Liver (tissue), 9 donors: ENCODE measurements around the gene ZNF816. TPM values are rescaled to one million over a fixed set of nuclear protein-coding genes. Genes with fewer than 3 reads are reported as not detected.

Experiments used
- DNase-seq: peaks from one replicate; pipeline ENCODE4 v3.0.0-alpha.2; 2017; ENCODE audit warnings: low spot score
- H3K27ac ChIP-seq, 2 donors: one replicate each; pipeline ENCODE4 v1.7.0; 2013; ENCODE audit warnings: inconsistent platforms in 2 of 2, low read length in 2 of 2, control low read depth in 1 of 2, low read depth in 1 of 2, mild to moderate bottlenecking in 1 of 2
- H3K27me3 ChIP-seq, 4 donors: one replicate each; pipeline versions ENCODE4 v1.6.1 to v1.7.0; 2013; ENCODE audit warnings: low read length in 3 of 4, inconsistent platforms in 1 of 4, mild to moderate bottlenecking in 1 of 4, moderate library complexity in 1 of 4; ENCODE audit not compliant: control insufficient read depth in 4 of 4, insufficient read depth in 4 of 4
- H3K36me3 ChIP-seq, 4 donors: one replicate each; pipeline versions ENCODE4 v1.6.1 to v1.7.0; 2013; ENCODE audit warnings: low read length in 3 of 4, mild to moderate bottlenecking in 3 of 4, low read depth in 1 of 4, moderate library complexity in 1 of 4; ENCODE audit not compliant: control insufficient read depth in 4 of 4, insufficient read depth in 3 of 4
- H3K4me1 ChIP-seq, 4 donors: one replicate each; pipeline versions ENCODE4 v1.6.1 to v1.7.0; 2013; ENCODE audit warnings: low read length in 3 of 4, mild to moderate bottlenecking in 3 of 4, moderate library complexity in 1 of 4; ENCODE audit not compliant: control insufficient read depth in 4 of 4, insufficient read depth in 4 of 4
- H3K4me3 ChIP-seq, 3 donors: one replicate each; pipeline versions ENCODE4 v1.6.1 to v1.7.0; 2013; ENCODE audit warnings: low read length in 3 of 3, control low read depth in 1 of 3, low read depth in 1 of 3, mild to moderate bottlenecking in 1 of 3
- H3K9ac ChIP-seq, 2 donors: one replicate each; pipeline ENCODE4 v1.7.0; 2013; ENCODE audit warnings: low read length in 2 of 2, mild to moderate bottlenecking in 2 of 2, moderate library complexity in 2 of 2, control low read depth in 1 of 2, low read depth in 1 of 2
- H3K9me3 ChIP-seq, 4 donors: one replicate each; pipeline versions ENCODE4 v1.6.1 to v1.7.0; 2013; ENCODE audit warnings: low read length in 3 of 4; ENCODE audit not compliant: control insufficient read depth in 4 of 4
- GABPA ChIP-seq, 2 donors: IDR thresholded peaks in 1 of 2; conservative IDR thresholded peaks in 1 of 2; 2 replicates each; pipeline ENCODE4 v1.6.1; 2016; ENCODE audit warnings: antibody characterized with exemption in 2 of 2, mild to moderate bottlenecking in 1 of 2, moderate library complexity in 1 of 2
- HNF4A ChIP-seq, 2 donors: conservative IDR thresholded peaks; 2 replicates each; pipeline ENCODE4 v1.6.1; 2016; ENCODE audit warnings: antibody characterized with exemption in 2 of 2, mild to moderate bottlenecking in 2 of 2
- JUND ChIP-seq, 2 donors: IDR thresholded peaks; 2 replicates each; pipeline ENCODE4 v1.6.1; 2016; ENCODE audit warnings: antibody characterized with exemption in 2 of 2
- NR2F2 ChIP-seq: IDR thresholded peaks from 2 replicates; pipeline ENCODE4 v1.6.1; 2016; ENCODE audit warnings: antibody characterized with exemption
- RAD21 ChIP-seq, 2 donors: IDR thresholded peaks; 2 replicates each; pipeline ENCODE4 v1.6.1; 2016; ENCODE audit warnings: antibody characterized with exemption in 2 of 2, mild to moderate bottlenecking in 2 of 2
- SP1 ChIP-seq: IDR thresholded peaks from 2 replicates; pipeline ENCODE4 v1.6.1; 2018; ENCODE audit warnings: antibody characterized with exemption, mild to moderate bottlenecking
- YY1 ChIP-seq: IDR thresholded peaks from 2 replicates; pipeline ENCODE4 v1.6.1; 2016; ENCODE audit warnings: antibody characterized with exemption, mild to moderate bottlenecking
- whole genome bisulfite sequencing: extraction: QIAGEN DNeasy Blood & Tissue Kit; methylation state at CpG from one replicate; pipeline ENCODE4 v1.1.7; 2013; 5-methylcytosine and 5-hydroxymethylcytosine counted together
- polyA plus RNA-seq, 2 donors: library from polyadenylated mRNA; stranded (reverse) in 1 of 2; unstranded in 1 of 2; fragments of 200-250 nt in 1 of 2; fragments of >200 nt in 1 of 2; fragmentation: Nextera tagmentation in 1 of 2; extraction: Ambion mirVana in 1 of 2; gene quantifications; one replicate each; pipeline versions ENCODE4 v1.2.1 to v1.2.3, GENCODE V29; 2013 to 2015
- total RNA-seq, 2 donors: library from RNA; depleted of rRNA; stranded (reverse); fragments of >200 nt; gene quantifications; one replicate each; pipeline ENCODE4 v1.2.3, GENCODE V29; 2014
- TF ChIP-seq, protein P1 (sequence below): IDR thresholded peaks from 2 replicates; pipeline ENCODE4 v1.6.1; 2016; ENCODE audit warnings: antibody characterized with exemption
- TF ChIP-seq, protein P2 (sequence below): fragments of 150-350 bp; IDR thresholded peaks from 2 replicates; pipeline ENCODE4 v1.5.1; 2017; ENCODE audit warnings: improper control_type of control experiment, low read depth, low read length; ENCODE audit not compliant: missing input control
- TF ChIP-seq, protein P3 (sequence below): IDR thresholded peaks from 2 replicates; pipeline ENCODE4 v1.6.1; 2016; ENCODE audit warnings: antibody characterized with exemption, mild to moderate bottlenecking
- TF ChIP-seq, protein P4 (sequence below): IDR thresholded peaks from 2 replicates; pipeline ENCODE4 v1.6.1; 2016; ENCODE audit warnings: antibody characterized with exemption
- donor health status: healthy.
- donor health status: healthy.
- donor health status: healthy.
- donor health status: healthy.
- donor health status: healthy.

ZNF816 gene
- total and polyA plus RNA-seq, 4 donors: 0.93 to 6.5 (median 1.7) TPM

DNA sequence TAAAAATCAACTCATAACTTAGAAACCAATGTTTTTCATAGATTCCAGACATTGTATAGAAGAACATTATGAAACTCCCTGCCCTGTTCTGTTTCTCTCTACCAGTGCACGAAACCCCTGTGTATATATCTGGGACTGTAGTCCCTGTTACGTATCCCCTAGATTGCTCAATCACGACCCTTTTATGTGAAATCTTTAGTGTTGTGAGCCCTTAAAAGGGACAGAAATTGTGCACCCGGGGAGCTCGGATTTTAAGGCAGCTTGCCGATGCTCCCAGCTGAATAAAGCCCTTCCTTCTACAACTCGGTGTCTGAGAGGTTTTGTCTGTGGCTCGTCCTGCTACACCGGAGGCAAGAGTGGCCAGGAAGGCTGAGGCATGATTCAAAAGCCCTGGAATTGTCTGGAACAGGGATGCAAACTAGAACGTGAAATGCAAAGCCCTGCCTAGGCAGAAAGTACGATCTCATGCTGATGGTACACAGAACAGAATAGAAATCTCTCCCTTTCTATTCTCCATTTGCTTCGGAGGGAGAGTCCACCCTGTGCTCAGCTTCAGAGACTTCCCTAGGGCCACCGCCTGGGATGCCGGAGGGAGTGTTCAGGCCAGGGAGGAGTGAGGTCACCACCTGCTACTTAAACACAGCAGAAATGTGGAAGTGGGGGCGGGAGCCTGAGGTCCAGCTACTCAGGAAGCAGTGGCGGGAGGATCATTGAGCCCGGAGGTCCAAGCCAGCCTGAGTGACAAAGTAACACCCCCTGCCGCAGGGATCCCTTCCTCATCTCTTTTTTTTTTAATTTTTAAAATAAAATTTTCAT, 38.7 kb downstream of the ZNF816 start:
- peaks cover 0 to 4% (median under 1%) of the 10 kb centered on the region in 4 donors for H3K9me3 ChIP-seq
- no peaks in the 10 kb centered on the region for H3K4me1 ChIP-seq
- no peak overlapping the region for H3K4me3 ChIP-seq
- no peaks in the 10 kb centered on the region for H3K27me3 ChIP-seq
- peak overlapping the region in 1 of 2 donors; percentile 7 for H3K27ac ChIP-seq
- peaks cover 0 to 4% (median 0%) of the 10 kb centered on the region in 4 donors for H3K36me3 ChIP-seq
- DNase-seq: no peak
- peak overlapping the region in 1 of 2 donors; percentile 22 for H3K9ac ChIP-seq
- TF ChIP-seq JUND (IDR thresholded peaks at IDR 0.05) (no peak), HNF4A (conservative IDR thresholded peaks at IDR 0.05) (no peak), RAD21 (IDR thresholded peaks at IDR 0.05) (no peak)
- WGBS: 51% methylated on average over 18 of the region's 18 CpGs

DNA sequence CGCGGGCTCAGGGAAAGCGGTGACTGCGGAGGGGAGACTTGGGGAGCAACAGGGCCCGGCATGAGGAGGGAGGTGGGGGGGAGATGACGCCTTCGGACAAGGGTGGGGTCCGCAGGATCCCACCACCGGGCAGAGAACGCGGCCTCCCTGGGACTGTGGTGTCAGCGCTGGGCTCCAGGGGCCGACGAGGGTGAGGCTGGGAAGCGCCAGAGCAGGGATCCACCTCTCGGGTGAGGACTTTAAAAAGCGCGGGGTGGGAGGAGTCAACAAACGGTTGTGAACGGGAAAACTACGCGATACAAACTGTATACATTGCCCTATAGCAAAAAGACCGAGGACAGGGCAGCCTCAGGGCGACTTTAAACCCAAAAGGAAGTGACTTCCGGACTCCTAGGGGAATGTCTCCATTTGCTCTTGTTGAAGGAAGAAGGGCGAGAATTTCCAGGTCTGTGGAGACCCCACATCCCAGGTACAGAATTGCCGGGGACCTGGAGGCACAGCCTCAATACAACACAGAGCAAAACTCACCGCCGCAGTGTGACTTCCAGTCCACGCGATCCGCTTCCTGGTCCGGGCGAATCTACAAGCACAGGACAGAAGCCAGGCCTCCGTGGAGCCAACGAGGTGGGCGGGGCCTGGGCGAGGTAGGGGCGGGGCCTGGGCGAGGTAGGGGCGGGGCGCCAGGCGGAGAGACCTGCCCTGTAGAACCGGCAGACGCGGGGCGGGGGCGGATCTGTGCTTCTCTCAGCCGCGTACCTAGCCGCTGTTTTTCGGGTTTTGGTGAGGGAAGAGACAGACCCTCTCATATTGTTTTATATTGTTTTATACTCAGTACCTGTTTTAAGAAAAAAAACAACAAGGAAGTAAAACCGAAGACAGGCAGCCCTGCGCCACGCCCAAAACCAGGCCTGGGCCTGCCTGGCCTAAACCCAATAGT, 39.6 kb downstream of the ZNF816 start, which contains the start of gene ZNF888:
Gene ZNF888, minus strand, starts transcription at position 588 of the 937 bp plus-strand sequence. CDS start 5,555 bp downstream, outside the sequence.
- H3K27me3 ChIP-seq: no peaks in the 10 kb centered on the region
- peak within 1 kb of the TSS; percentile 42 to 71 (median 69) for H3K4me3 ChIP-seq
- peak; percentile 97 for DNase-seq
- no peak for TF ChIP-seq HNF4A (conservative IDR thresholded peaks at IDR 0.05)
- peak; percentile 39 for TF ChIP-seq SP1
- no peak for TF ChIP-seq GABPA (IDR thresholded peaks at IDR 0.05 in 1 of 2, conservative IDR thresholded peaks at IDR 0.05 in 1 of 2)
- no peaks in the 10 kb centered on the region for H3K4me1 ChIP-seq
- peaks cover 0 to 4% (median under 1%) of the 10 kb centered on the region in 4 donors for H3K9me3 ChIP-seq
- H3K27ac ChIP-seq: peak within 1 kb of the TSS; percentile 64 to 72
- no peaks in the 10 kb centered on the region for H3K36me3 ChIP-seq
- 4% methylated on average over 55 of the region's 55 CpGs for WGBS
- peak within 1 kb of the TSS; percentile 47 to 83 for H3K9ac ChIP-seq

DNA sequence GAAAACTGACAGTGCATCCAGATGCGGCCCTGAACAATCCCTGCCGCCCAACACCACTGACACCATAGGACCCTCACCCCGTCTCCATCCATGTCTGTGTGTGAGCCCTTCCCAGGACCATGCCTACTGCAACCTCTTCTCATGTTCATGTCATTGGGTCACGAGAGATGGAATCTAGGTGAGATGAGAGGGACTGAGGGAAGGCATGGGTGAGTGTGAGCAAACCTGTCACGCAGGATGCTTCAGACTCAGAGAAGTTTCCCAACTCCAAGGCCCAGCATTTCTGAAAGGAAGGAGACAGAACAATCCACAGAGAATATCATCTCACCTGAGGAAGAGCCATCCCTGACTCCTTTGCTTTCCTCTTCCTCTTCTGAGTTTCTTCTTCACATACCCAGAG, 45.1 kb downstream of the ZNF816 start:
- no peak overlapping the region for H3K9ac ChIP-seq
- H3K4me3 ChIP-seq: no peak overlapping the region
- no peaks in the 10 kb centered on the region for H3K27me3 ChIP-seq
- peaks cover 0 to 4% (median 0%) of the 10 kb centered on the region in 4 donors for H3K36me3 ChIP-seq
- WGBS: 96% methylated on average over 5 of the region's 5 CpGs
- no peak for TF ChIP-seq HNF4A (conservative IDR thresholded peaks at IDR 0.05)
- TF ChIP-seq, protein P1, sequence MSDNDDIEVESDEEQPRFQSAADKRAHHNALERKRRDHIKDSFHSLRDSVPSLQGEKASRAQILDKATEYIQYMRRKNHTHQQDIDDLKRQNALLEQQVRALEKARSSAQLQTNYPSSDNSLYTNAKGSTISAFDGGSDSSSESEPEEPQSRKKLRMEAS: no peak
- TF ChIP-seq NR2F2: no peak
- no peak for TF ChIP-seq YY1
- TF ChIP-seq, protein P2, sequence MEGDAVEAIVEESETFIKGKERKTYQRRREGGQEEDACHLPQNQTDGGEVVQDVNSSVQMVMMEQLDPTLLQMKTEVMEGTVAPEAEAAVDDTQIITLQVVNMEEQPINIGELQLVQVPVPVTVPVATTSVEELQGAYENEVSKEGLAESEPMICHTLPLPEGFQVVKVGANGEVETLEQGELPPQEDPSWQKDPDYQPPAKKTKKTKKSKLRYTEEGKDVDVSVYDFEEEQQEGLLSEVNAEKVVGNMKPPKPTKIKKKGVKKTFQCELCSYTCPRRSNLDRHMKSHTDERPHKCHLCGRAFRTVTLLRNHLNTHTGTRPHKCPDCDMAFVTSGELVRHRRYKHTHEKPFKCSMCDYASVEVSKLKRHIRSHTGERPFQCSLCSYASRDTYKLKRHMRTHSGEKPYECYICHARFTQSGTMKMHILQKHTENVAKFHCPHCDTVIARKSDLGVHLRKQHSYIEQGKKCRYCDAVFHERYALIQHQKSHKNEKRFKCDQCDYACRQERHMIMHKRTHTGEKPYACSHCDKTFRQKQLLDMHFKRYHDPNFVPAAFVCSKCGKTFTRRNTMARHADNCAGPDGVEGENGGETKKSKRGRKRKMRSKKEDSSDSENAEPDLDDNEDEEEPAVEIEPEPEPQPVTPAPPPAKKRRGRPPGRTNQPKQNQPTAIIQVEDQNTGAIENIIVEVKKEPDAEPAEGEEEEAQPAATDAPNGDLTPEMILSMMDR: no peak
- TF ChIP-seq, protein P3, sequence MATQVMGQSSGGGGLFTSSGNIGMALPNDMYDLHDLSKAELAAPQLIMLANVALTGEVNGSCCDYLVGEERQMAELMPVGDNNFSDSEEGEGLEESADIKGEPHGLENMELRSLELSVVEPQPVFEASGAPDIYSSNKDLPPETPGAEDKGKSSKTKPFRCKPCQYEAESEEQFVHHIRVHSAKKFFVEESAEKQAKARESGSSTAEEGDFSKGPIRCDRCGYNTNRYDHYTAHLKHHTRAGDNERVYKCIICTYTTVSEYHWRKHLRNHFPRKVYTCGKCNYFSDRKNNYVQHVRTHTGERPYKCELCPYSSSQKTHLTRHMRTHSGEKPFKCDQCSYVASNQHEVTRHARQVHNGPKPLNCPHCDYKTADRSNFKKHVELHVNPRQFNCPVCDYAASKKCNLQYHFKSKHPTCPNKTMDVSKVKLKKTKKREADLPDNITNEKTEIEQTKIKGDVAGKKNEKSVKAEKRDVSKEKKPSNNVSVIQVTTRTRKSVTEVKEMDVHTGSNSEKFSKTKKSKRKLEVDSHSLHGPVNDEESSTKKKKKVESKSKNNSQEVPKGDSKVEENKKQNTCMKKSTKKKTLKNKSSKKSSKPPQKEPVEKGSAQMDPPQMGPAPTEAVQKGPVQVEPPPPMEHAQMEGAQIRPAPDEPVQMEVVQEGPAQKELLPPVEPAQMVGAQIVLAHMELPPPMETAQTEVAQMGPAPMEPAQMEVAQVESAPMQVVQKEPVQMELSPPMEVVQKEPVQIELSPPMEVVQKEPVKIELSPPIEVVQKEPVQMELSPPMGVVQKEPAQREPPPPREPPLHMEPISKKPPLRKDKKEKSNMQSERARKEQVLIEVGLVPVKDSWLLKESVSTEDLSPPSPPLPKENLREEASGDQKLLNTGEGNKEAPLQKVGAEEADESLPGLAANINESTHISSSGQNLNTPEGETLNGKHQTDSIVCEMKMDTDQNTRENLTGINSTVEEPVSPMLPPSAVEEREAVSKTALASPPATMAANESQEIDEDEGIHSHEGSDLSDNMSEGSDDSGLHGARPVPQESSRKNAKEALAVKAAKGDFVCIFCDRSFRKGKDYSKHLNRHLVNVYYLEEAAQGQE: no peak
- TF ChIP-seq GABPA (IDR thresholded peaks at IDR 0.05 in 1 of 2, conservative IDR thresholded peaks at IDR 0.05 in 1 of 2): no peak
- TF ChIP-seq, protein P4, sequence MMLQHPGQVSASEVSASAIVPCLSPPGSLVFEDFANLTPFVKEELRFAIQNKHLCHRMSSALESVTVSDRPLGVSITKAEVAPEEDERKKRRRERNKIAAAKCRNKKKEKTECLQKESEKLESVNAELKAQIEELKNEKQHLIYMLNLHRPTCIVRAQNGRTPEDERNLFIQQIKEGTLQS: no peak
- no peak for DNase-seq
- no peak overlapping the region for H3K27ac ChIP-seq
- H3K4me1 ChIP-seq: no peaks in the 10 kb centered on the region
- H3K9me3 ChIP-seq: peaks cover 0 to 4% (median 1%) of the 10 kb centered on the region in 4 donors
